HG02943 (cell line): Measurements from ENCODE around the gene PSMD2.
A peak's percentile ranks its signal among the peaks of the same experiment; 100 is the strongest.
"Not testable (repeated sequence)": the region's sequence is repeated elsewhere in the genome, so short reads cannot be mapped to it uniquely, and the experiment has no call there.

Source experiments
- ATAC-seq: cut with Tn5 transposase; IDR thresholded peaks from one replicate; pipeline ENCODE4 v1.9.1; 2021; ENCODE audit warnings: mild to moderate bottlenecking, low read depth, moderate library complexity; ENCODE audit not compliant: unreplicated experiment

The PSMD2 gene

DNA sequence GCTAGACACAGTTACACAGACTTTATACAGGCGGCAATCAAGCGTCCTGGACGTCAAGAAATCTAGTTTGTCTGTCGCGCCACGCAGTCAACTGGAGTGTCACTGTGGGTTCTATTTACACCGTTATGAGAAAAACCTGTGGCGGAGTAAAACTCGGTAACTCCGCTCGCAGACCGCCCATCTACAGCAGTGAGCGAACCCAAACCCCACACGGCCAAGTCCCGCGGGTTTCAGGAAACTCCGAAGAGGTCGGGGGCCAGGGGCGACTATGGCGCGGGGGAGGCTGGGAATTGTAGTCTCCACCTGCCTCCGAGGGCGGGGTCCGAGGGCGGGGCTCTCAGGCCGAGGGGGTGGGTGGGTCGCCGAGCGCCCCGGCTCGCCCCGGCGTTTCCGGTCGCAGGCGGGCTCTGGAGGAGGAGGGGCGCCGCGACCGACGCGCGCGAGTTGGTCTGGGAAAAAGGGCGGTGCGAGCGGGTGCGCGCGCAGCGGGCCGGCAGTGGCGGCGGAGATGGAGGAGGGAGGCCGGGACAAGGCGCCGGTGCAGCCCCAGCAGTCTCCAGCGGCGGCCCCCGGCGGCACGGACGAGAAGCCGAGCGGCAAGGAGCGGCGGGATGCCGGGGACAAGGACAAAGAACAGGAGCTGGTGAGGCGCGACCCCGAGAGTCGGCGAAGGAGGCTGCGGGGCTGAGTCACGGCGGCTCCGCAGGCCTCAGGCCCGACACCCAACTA, at the start of gene PSMD2:
PSMD2 (plus strand) TSS at position 483 of the 729 bp plus-strand sequence; CDS start at position 509, 26 bp downstream.
- peak; percentile 85 for ATAC-seq

DNA sequence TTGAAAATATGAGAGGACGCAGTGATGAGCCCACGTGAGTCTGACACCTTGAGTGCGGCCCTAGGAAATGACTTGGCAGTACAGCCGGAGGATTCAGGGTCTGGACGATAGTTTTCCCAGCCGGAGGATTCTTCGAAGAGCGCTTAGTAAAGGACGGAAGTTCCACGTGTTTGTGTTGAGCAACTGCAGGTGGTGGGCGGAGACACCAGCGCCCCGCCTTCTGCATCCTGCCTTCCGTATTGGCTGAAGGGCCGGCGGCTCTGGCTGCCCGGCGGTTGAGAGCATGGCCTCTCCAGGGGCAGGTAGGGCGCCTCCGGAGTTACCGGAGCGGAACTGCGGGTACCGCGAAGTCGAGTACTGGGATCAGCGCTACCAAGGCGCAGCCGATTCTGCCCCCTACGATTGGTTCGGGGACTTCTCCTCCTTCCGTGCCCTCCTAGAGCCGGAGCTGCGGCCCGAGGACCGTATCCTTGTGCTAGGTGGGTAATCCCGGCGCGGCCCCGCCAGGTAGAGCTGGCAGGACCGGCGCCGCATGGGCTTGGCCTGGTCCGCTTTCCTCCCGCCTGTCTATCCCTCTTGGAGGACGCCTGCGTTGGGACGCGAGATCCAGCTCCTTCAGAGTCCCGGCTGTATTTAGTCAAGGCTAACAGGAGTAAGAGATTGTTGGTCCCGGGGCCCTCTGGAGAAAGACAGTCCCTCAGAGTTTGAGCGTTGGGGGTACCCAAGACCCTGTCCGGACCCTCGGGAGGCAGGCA, 49.5 kb upstream of the PSMD2 start, which contains the start of gene EEF1AKMT4:
EEF1AKMT4 (plus strand) TSS at position 261 of the 755 bp plus-strand sequence; CDS start at position 284, 23 bp downstream.
- ATAC-seq: peak; percentile 88

DNA sequence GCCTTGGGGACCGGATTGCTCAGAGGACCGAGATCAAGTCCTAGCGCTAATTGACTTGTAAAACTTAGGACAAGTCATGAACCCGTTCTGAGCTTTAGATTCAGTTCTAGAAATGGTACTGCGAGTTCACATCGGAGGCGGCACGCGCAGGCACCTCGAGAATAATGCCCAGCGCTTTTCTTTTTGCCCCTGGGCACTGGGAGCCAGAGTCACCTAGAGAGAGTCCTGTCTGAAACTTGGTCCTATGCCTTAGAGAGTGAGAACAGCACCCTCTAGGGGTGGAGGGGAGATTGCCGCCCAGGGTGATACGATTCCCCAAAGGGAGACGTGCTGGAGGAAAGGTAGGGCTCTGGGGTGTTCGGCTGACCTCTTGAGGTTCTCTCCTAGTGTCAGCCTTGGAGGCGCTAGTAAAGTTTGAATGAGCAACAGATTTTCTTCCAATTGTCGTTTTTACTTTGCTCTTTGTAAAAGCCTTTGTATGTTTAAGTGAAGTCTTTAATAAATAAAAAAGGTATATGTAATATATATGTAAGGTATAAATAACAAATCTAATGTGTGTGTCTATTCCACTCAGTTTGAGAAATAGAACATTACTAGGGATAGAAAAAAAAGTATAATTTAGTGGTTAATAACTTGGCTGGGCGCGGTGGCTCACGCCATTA, 48.7 kb upstream of the PSMD2 start:
- ATAC-seq: peak; percentile 64

DNA sequence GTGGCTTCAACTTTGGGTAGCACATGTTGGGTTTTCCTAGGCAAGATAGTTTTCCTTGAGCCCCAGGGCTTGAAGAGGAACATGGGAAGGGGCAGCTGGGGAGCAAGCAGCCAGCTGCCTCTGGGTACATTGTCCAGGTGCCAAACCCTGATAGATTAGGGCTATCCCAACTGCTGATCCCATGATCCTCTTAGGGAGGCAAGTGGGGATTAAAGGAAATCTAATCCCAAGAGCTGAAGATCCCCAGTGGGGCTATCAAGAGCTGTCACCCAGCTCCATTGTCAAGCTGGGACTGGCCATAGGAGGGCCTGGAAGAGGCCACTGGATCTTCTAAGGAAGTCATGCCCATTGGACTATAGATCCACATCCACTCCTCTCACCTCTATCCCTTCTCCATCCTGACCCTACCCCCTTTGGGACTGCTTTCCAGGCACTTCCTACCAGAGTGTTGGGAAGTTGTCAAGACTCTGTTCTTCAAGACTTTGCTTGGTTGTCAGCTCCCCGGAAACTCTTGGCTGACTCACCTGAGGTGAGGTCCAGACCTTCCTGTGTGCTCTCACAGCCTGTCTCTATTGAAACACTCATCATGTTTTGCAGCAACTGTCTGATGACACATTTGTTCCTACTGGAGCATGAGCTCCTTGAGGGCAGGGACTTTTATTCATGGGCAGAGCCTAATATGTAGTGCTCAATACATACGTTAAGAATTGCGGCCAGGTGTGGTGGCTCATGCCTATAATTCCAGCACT, 43.6 kb upstream of the PSMD2 start:
- ATAC-seq: no peak

DNA sequence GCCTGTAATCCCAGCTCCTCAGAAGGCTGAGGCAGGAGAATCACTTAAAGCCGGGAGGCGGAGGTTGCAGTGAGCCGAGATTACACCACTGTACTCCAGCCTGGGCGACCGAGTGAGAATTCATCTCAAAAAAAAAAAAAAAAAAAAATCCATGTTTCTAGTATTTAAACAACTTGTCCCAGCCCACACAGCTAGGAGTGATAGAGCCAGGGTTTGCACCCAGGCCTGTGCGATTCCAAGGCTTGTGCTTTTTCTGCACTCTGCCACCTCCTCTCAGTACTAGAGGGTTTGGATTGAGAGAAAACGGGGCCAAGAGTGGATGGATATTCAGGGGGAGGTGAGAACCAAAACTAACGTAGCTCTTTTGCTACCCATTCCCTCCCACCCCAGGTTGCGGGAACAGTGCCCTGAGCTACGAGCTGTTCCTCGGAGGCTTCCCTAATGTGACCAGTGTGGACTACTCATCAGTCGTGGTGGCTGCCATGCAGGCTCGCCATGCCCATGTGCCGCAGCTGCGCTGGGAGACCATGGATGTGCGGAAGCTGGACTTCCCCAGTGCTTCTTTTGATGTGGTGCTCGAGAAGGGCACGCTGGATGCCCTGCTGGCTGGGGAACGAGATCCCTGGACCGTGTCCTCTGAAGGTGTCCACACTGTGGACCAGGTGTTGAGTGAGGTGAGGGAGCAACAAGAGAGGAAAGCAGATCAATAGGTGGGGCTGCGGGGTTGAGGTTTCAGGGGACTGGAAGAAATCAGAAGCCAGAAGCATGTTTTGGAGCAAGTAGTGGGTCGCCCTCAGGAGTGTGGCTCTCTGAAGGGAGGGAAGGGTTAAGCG, 41.7 kb upstream of the PSMD2 start:
- ATAC-seq: no peak

DNA sequence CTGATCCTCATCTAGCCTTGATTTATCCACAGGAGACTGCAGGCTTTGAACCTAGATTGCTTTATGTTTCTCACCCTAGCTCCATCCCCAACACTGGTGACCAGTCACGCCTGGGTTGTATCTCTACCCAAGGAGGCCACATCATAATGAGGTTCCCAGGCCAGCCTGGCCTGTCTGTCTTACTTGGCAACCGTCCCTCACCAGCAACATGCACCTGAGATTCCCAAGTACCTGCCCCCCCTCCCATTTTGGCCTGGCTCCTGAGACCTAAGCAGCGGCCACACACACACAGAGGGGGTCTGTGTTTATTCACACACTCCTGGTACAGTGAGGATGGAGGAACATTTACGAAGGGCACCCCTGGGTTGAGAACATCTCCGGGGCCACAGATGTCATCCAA, 40.1 kb upstream of the PSMD2 start:
- no peak for ATAC-seq

DNA sequence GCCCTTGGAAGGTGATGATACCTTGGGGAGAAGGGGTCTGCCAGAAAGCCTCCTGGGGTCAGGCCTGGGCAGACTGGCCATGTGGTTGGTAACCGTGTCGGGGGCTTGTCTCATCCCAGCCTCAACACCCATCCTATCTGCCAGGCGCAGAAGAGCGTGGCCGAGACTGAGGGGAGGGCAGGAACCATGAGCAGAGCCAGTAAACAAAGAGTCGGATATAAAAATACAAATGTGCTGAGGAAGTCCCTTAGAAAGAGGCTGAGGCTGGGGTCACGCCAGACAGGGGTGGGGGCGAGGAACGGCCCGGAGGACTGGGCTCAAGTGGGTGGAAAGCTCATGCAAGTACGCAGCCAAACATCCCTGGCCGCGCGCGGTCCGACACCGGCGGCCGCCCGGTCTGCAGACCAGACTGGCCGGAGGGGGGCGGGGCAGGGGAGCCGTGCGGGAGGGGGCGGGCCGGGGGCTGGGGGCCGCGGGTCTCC, 39.6 kb upstream of the PSMD2 start:
- no peak for ATAC-seq

DNA sequence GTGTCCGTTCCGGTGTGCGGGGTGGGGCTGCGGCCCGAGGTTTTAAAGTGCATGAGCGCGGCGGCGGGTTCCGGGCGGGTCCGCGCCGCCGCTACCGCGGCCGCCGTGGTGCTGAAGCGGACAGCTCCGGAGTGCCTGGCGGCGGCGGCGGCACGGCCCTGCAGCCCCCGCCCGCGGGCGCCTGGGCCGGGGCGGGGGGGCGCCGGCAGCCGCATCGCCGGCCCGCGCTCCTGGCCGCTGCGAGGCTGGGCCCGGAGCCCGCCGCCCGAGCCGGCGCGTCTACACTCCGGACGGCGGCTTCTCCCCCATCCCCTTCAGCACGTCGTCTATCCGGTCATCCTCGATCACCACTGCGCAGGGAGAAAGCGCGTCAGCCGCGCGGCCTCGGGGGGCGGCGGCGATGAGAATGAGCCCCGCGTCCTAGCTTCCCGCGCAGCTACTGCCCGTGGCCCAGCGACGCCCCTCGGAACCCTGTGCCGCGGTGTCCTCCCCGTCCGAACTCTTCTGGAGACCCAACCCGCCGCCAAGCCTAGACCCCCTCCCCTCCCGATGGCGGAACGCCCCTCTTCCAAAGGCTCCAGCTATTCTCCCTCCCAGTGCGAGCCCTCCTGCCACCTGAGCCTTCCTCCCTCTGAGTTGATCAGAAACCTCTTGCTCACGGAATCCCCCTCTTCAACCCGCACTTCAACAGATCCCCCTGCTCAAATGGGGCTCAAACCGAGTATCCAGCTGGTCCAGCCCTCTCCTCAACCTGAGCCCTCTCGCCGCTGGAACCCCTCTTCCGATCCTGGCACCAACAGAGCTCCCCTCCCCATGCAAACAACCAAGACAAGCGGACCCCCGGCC, 38.9 kb upstream of the PSMD2 start:
- ATAC-seq: no peak

DNA sequence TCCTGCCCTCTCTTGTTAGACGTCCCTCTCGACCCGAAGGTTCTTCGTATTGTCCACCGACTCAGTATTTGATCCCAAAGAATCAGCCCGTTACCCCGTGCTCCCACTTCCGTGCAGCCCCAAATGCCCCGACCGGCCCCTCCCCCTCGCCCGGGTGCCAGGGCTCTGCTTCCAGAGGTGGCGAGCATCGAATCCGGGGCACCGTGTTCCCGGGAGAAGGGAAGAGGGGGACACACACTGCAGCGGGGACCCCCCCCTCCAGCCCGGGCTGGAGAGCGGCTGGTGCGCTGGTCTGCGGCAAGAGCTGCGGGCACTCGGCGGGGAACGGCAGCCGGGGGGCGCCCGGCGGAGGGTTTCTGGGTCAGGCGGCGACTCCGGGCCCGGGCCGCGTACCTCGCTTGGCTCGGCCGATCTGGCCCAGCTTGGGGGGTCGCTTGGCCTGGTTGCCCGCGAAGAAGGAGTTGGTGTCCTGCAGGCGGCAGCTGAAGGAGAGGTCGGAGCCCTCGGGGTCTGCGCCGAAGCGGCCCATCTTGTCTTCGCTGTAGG, 38.2 kb upstream of the PSMD2 start:
- no peak for ATAC-seq

DNA sequence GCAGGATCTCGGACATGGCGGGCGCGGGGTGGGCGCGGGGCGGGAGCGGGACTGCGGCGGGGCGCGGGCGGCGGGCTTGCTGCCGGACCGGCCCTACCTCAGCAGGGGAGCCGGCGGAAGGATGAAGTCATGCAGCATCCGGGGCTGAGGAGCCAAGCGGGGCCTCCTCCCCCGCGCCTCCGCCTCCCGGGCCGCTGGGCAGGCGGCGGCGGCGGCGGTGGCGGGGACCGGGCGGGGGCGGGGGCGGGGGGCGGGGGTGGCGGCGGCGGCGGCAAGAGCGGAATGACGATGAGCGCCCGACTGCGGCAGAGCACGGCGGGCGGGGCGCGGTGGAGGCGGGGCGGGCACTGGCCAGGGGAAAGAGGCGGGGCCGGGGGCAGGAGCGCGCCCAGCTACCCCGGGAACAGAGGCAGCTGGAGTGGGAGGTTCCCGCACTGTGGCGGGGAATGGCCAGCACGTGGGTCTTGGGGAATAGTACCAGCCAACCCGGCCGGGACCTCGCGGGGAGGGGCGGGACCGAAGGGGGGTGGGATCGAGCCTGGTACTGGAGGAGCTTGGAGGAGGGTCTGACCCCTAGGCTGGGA, 37.7 kb upstream of the PSMD2 start, which contains the start of gene CAMK2N2:
CAMK2N2 (minus strand) TSS at position 284 of the 584 bp plus-strand sequence; CDS start at position 16, 268 bp downstream.
- ATAC-seq: no peak

DNA sequence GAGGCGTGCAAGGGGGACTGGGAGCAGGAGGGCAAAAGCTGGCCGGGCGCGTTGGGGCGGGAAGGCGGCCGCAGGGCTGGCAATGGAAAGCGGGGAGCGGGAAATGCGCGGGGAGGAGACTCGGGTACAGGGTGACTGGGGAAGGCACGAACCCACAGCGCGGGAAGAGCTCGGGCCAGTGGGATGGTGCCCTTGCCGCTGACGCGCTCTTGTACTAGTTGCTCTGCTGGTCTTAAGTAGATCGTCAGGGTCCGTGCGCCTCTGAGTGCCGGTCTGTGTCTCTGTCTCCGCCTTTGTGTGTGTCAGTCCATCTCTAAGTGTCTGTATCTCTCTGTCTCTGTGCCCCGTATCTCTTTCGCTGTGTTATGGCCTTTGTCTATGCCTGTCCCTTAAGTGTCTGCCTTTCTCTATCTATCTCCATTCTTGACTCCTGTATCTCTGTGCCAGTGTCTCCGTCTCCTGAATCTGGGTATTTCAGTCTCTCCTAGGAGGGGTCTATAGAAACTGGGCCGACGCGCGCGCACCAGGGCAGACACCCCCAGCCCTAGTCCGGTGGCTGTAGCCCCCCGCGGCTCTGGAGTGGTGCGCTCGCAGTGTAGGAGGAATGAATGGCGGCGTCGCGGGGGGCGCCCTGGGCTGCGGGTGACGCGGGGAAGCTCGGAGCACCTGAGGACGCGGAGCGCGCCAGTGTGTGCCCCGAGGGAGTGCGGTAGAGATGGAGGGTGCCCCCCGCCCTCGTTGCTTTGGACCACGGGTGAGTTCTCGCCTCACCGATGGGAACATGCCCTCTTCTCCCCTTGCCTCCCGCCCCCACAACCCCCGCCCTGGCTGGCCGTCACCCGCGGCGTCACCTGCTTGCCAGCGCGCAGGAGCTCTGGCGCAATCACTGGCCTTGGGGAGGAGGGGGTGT, 36.9 kb upstream of the PSMD2 start:
- ATAC-seq: no peak

DNA sequence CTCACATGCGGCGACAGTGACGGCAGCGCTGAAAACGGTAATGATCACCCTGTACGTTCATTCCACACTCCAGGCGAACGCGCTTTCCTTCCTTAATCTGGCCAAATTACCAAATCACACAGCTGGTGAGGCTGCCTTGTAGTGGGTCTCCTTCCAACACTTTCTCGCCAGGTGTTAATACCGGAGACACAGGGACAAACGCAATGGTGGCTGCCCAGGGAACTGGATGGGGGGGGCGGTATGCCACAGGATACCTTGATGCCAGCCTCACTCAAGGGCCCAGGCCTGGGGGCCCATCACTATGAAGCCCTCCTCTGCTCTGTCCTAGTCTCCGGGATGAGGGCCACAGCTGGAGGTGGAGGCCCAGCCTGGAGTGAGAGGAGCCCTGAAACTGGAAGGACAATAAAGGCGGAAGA, 36.3 kb upstream of the PSMD2 start:
- ATAC-seq: no peak

DNA sequence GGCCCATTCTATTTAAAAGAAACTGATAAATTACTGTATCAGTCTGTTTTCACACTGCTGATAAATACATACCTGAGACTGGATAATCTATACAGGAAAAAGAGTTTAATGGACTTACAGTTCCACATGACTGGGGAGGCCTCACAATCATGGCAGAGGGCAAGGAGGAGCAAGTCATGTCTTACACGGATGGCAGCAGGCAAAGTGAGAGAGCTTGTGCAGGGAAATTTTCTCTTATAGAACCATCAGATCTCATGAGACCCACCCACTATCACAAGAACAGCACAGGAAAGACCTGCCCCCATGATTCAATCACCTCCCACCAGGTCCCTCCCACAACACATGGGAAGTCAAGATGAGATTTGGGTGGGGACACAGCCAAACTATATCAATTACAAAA, 31.8 kb upstream of the PSMD2 start:
- ATAC-seq: not testable (repeated sequence)

DNA sequence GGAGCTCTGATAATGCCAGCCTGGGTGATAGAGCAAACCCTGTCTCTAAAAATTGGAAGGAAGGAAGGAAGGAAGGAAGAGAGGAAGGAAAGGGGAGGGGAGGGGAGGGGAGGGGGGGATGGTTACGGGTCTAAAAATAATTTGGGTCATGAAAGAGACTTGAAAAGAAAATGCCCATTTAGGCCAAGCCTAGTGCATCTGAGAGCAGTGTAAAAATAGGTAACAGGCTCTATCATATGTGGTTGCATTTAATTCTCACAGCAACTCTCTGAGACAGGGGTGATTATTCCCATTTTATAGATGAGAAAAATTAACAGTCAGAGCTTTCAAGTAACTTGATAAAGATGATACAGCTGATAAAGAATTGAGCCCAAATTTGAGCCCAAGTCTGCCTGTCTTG, 26.8 kb upstream of the PSMD2 start:
- ATAC-seq: no peak

DNA sequence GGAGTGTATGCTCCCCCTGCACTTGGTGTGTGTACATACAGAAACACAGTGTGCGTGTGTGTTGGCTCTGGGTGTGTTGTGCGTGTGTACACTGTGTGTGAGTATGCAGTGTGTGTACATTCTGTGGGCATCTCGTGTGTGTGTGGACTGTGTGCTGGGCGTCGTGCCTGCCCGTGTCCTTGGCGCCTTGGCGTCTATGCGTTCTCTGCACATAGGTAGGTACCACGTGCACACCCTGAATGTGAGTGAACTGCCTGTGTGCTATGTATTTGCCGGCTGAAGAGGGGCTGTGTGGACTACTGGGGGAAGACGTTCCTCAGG, 23.7 kb upstream of the PSMD2 start:
- ATAC-seq: no peak

DNA sequence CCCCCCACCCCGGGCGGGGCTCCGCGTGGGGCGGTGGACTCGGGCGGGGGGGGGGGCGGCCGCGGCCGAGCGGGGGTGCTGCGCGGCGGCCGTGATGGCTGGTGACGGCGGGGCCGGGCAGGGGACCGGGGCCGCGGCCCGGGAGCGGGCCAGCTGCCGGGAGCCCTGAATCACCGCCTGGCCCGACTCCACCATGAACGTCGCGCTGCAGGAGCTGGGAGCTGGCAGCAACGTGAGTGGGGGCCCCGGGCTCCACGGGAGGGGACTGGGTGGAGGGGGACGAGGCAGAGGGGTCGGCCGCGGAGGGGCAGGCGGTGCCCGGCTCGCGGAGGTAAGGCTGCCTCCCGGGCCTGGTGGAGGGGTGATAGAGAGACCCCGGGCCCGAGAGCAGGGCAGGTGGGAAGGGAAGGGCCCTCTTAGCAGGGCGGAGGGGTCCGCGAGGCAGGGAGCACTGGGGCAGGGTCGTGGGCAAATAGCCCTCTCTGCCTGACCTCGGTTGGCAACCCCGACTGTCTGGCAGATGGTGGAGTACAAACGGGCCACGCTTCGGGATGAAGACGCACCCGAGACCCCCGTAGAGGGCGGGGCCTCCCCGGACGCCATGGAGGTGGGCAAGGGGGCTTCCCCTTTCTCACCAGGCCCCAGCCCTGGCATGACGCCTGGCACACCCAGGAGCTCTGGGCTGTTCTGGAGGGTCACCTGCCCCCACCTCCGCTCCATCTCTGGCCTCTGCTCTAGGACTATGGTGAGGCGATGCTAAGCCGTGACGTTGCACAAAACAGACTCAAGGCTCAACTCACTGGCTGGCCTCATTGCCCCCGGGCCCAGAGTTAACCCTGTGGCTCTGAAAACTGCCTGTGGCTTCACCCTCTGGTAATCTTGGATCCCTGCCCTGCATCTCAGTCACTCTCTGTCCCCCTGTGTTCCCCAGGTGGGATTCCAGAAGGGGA, 22.8 kb upstream of the PSMD2 start, which contains the start of gene ECE2:
ECE2 (plus strand) TSS at position 62 of the 950 bp plus-strand sequence; CDS start at position 194, 132 bp downstream.
- ATAC-seq: no peak
